Parathyroid adenoma (tissue), 2 donors: ENCODE measurements around the gene VCL.

Experiments used
- H2AFZ ChIP-seq: fragments of 300-600 bp; sonication (generic); one replicate; pipeline ENCODE4 v1.7.0; 2017; ENCODE audit warnings: antibody characterized with exemption, mild to moderate bottlenecking
- H3K27ac ChIP-seq: fragments of 300-600 bp; sonication (generic); one replicate; pipeline ENCODE4 v1.7.0; 2017
- H3K27me3 ChIP-seq: fragments of 300-600 bp; sonication (generic); one replicate; pipeline ENCODE4 v1.7.0; 2017; ENCODE audit warnings: low read length; ENCODE audit not compliant: control insufficient read depth, insufficient read depth
- H3K36me3 ChIP-seq: fragments of 300-600 bp; sonication (generic); one replicate; pipeline ENCODE4 v1.7.0; 2017; ENCODE audit warnings: low read length; ENCODE audit not compliant: control insufficient read depth, insufficient read depth
- H3K4me1 ChIP-seq: fragments of 300-600 bp; sonication (generic); one replicate; pipeline ENCODE4 v1.7.0; 2017; ENCODE audit warnings: control low read depth
- H3K4me2 ChIP-seq: fragments of 300-600 bp; sonication (generic); one replicate; pipeline ENCODE4 v1.7.0; 2017; ENCODE audit warnings: low read length
- H3K4me3 ChIP-seq: fragments of 300-600 bp; sonication (generic); one replicate; pipeline ENCODE4 v1.7.0; 2017; ENCODE audit warnings: low read depth, low read length
- H3K79me2 ChIP-seq: fragments of 300-600 bp; sonication (generic); one replicate; pipeline ENCODE4 v1.7.0; 2017; ENCODE audit warnings: control low read depth
- H3K9ac ChIP-seq: fragments of 300-600 bp; sonication (generic); one replicate; pipeline ENCODE4 v1.7.0; 2017; ENCODE audit warnings: mild to moderate bottlenecking
- H3K9me3 ChIP-seq: fragments of 300-600 bp; sonication (generic); one replicate; pipeline ENCODE4 v1.7.0; 2017; ENCODE audit warnings: low read length; ENCODE audit not compliant: control insufficient read depth
- CTCF ChIP-seq: fragments of 300-600 bp; sonication (generic); IDR thresholded peaks from one replicate; pipeline ENCODE4 v1.7.0; 2017; ENCODE audit warnings: antibody characterized with exemption, mild to moderate bottlenecking
- donor health status: primary hyperparathyroidism.

VCL gene

GRCh38 chr10:73967022-73967429 lies 30.9 kb upstream of the VCL start:
- Histone ChIP-seq H3K4me3 (no peak overlapping the region), H3K4me2 (no peak overlapping the region), H2AFZ (no peak overlapping the region), H3K27ac (no peak overlapping the region), H3K27me3 (no peaks in the 10 kb centered on the region), H3K4me1 (peaks cover 10% of the 10 kb centered on the region), H3K9me3 (no peaks in the 10 kb centered on the region), H3K79me2 (no peaks in the 10 kb centered on the region), H3K36me3 (no peaks in the 10 kb centered on the region), H3K9ac (no peak overlapping the region)
- TF ChIP-seq CTCF: no peak

- Histone ChIP-seq H3K4me2 (no peak overlapping the region), H3K4me3 (no peak overlapping the region), H3K36me3 (no peaks in the 10 kb centered on the region), H3K27me3 (no peaks in the 10 kb centered on the region), H3K27ac (no peak overlapping the region), H3K9ac (no peak overlapping the region), H3K79me2 (no peaks in the 10 kb centered on the region), H3K4me1 (peaks cover 10% of the 10 kb centered on the region), H2AFZ (no peak overlapping the region), H3K9me3 (no peaks in the 10 kb centered on the region)
- no peak for TF ChIP-seq CTCF
Observed at GRCh38 chr10:73967544-73967943, 30.4 kb upstream of the VCL start.

- H3K27me3 ChIP-seq: no peaks in the 10 kb centered on the region
- peaks cover 10% of the 10 kb centered on the region for H3K4me1 ChIP-seq
- no peak overlapping the region for H2AFZ ChIP-seq
- no peak for TF ChIP-seq CTCF
- H3K4me2 ChIP-seq: no peak overlapping the region
- no peaks in the 10 kb centered on the region for H3K9me3 ChIP-seq
- no peaks in the 10 kb centered on the region for H3K36me3 ChIP-seq
- no peak overlapping the region for H3K27ac ChIP-seq
- no peak overlapping the region for H3K4me3 ChIP-seq
- H3K79me2 ChIP-seq: no peaks in the 10 kb centered on the region
- H3K9ac ChIP-seq: no peak overlapping the region
Observed at GRCh38 chr10:73968098-73968521, 29.8 kb upstream of the VCL start.

GRCh38 chr10:73969224-73969841 lies 28.6 kb upstream of the VCL start:
- Histone ChIP-seq H3K79me2 (no peaks in the 10 kb centered on the region), H3K4me1 (peaks cover 10% of the 10 kb centered on the region), H2AFZ (no peak overlapping the region), H3K9ac (no peak overlapping the region), H3K36me3 (no peaks in the 10 kb centered on the region), H3K9me3 (no peaks in the 10 kb centered on the region), H3K27ac (no peak overlapping the region), H3K4me3 (no peak overlapping the region), H3K27me3 (no peaks in the 10 kb centered on the region), H3K4me2 (no peak overlapping the region)
- no peak for TF ChIP-seq CTCF

GRCh38 chr10:73970845-73971244 lies 27.1 kb upstream of the VCL start:
- peaks cover 6% of the 10 kb centered on the region for H3K4me1 ChIP-seq
- no peaks in the 10 kb centered on the region for H3K27me3 ChIP-seq
- TF ChIP-seq CTCF: no peak
- H3K79me2 ChIP-seq: no peaks in the 10 kb centered on the region
- no peak overlapping the region for H3K4me3 ChIP-seq
- no peaks in the 10 kb centered on the region for H3K36me3 ChIP-seq
- H3K9ac ChIP-seq: no peak overlapping the region
- no peak overlapping the region for H2AFZ ChIP-seq
- H3K4me2 ChIP-seq: no peak overlapping the region
- no peaks in the 10 kb centered on the region for H3K9me3 ChIP-seq
- no peak overlapping the region for H3K27ac ChIP-seq
